ENCODE results near the gene CMTM8.
"Not testable (repeated sequence)": the region's sequence is repeated elsewhere in the genome, so short reads cannot be mapped to it uniquely, and the experiment has no call there.

CMTM8 gene

GRCh38 chr3:32226875-32227500 lies 11.5 kb upstream of the CMTM8 start:
- TF ChIP-seq CTCF (IDR thresholded peaks at IDR 0.05; ENCODE audit: low read depth, low read length, poor library complexity, severe bottlenecking) (no peak), EZH2phosphoT487 (IDR thresholded peaks at IDR 0.05; ENCODE audit: borderline replicate concordance, low read length) (no peak)
- Histone ChIP-seq H4K20me1 (ENCODE audit: control insufficient read depth, insufficient read depth, low read depth, low read length) (no peaks in the 10 kb centered on the region), H3K27me3 (ENCODE audit: control insufficient read depth, low read length) (peaks cover 17% of the 10 kb centered on the region), H3K4me2 (ENCODE audit: low read length) (no peak overlapping the region), H3K79me2 (ENCODE audit: control insufficient read depth, low read length) (no peaks in the 10 kb centered on the region), H3K4me3 (ENCODE audit: low read length) (no peak overlapping the region), H3K36me3 (ENCODE audit: control insufficient read depth, low read length) (no peaks in the 10 kb centered on the region), H3K9me2 (replicated peaks; ENCODE audit: control insufficient read depth, low read length) (no peaks in the 10 kb centered on the region), H3K4me1 (ENCODE audit: control insufficient read depth, low read length) (no peaks in the 10 kb centered on the region), H3K9me3 (ENCODE audit: control insufficient read depth, insufficient read depth, low read length) (peaks cover 2% of the 10 kb centered on the region; the same call in 1 of the 2 replicates), H3K27ac (ENCODE audit: low read depth, low read length) (no peak overlapping the region), H3F3A (ENCODE audit: control insufficient read depth, insufficient read depth) (no peaks in the 10 kb centered on the region)

GRCh38 chr3:32228743-32229142 lies 9.7 kb upstream of the CMTM8 start:
- H3K9me3 ChIP-seq (ENCODE audit: control insufficient read depth, insufficient read depth, low read length) = not testable (repeated sequence)

GRCh38 chr3:32229565-32229964 lies 8.9 kb upstream of the CMTM8 start:
- Histone ChIP-seq H3K9me3 (ENCODE audit: control insufficient read depth, insufficient read depth, low read length) (peaks cover 2% of the 10 kb centered on the region; the same call in 1 of the 2 replicates), H4K20me1 (ENCODE audit: control insufficient read depth, insufficient read depth, low read depth, low read length) (no peaks in the 10 kb centered on the region), H3K9me2 (replicated peaks; ENCODE audit: control insufficient read depth, low read length) (no peaks in the 10 kb centered on the region), H3K36me3 (ENCODE audit: control insufficient read depth, low read length) (no peaks in the 10 kb centered on the region), H3K79me2 (ENCODE audit: control insufficient read depth, low read length) (no peaks in the 10 kb centered on the region), H3F3A (ENCODE audit: control insufficient read depth, insufficient read depth) (no peaks in the 10 kb centered on the region), H3K4me2 (ENCODE audit: low read length) (no peak overlapping the region), H3K4me3 (ENCODE audit: low read length) (no peak overlapping the region), H3K4me1 (ENCODE audit: control insufficient read depth, low read length) (no peaks in the 10 kb centered on the region), H3K27me3 (ENCODE audit: control insufficient read depth, low read length) (peaks cover 18% of the 10 kb centered on the region), H3K27ac (ENCODE audit: low read depth, low read length) (no peak overlapping the region)
- TF ChIP-seq EZH2phosphoT487 (IDR thresholded peaks at IDR 0.05; ENCODE audit: borderline replicate concordance, low read length) = no peak
- TF ChIP-seq CTCF (IDR thresholded peaks at IDR 0.05; ENCODE audit: low read depth, low read length, poor library complexity, severe bottlenecking) = no peak

More at GRCh38 chr3:32228743-32229142, 9.7 kb upstream of the CMTM8 start:
- H3K9me2 ChIP-seq (replicated peaks; ENCODE audit: control insufficient read depth, low read length); H3K4me1 ChIP-seq (ENCODE audit: control insufficient read depth, low read length); H3K79me2 ChIP-seq (ENCODE audit: control insufficient read depth, low read length); H4K20me1 ChIP-seq (ENCODE audit: control insufficient read depth, insufficient read depth, low read depth, low read length); H3K4me3 ChIP-seq (ENCODE audit: low read length); H3F3A ChIP-seq (ENCODE audit: control insufficient read depth, insufficient read depth); H3K36me3 ChIP-seq (ENCODE audit: control insufficient read depth, low read length); H3K4me2 ChIP-seq (ENCODE audit: low read length); H3K27ac ChIP-seq (ENCODE audit: low read depth, low read length): not testable (repeated sequence)
- H3K27me3 ChIP-seq (ENCODE audit: control insufficient read depth, low read length) = peaks cover 17% of the 10 kb centered on the region

- Histone ChIP-seq H3K4me2 (ENCODE audit: low read length) (no peak overlapping the region), H4K20me1 (ENCODE audit: control insufficient read depth, insufficient read depth, low read depth, low read length) (no peaks in the 10 kb centered on the region), H3K9me2 (replicated peaks; ENCODE audit: control insufficient read depth, low read length) (no peaks in the 10 kb centered on the region), H3K9me3 (ENCODE audit: control insufficient read depth, insufficient read depth, low read length) (no peaks in the 10 kb centered on the region), H3K79me2 (ENCODE audit: control insufficient read depth, low read length) (no peaks in the 10 kb centered on the region), H3K27ac (ENCODE audit: low read depth, low read length) (no peak overlapping the region), H3K27me3 (ENCODE audit: control insufficient read depth, low read length) (peaks cover 55% of the 10 kb centered on the region), H3K36me3 (ENCODE audit: control insufficient read depth, low read length) (no peaks in the 10 kb centered on the region), H3F3A (ENCODE audit: control insufficient read depth, insufficient read depth) (no peaks in the 10 kb centered on the region), H3K4me1 (ENCODE audit: control insufficient read depth, low read length) (peaks cover 14% of the 10 kb centered on the region), H3K4me3 (ENCODE audit: low read length) (no peak overlapping the region)
- TF ChIP-seq EZH2phosphoT487 (IDR thresholded peaks at IDR 0.05; ENCODE audit: borderline replicate concordance, low read length) (no peak), CTCF (IDR thresholded peaks at IDR 0.05; ENCODE audit: low read depth, low read length, poor library complexity, severe bottlenecking) (no peak)
These were observed 2.1 kb upstream of the CMTM8 start for GRCh38 chr3:32236377-32236776.
